T1000 (cell line): ENCODE results near the gene EIF3J.

Experiments
- DNase-seq: peaks from one replicate; lab custom pipeline; 2025; ENCODE audit warnings: mixed read lengths; lab: John Stamatoyannopoulos, UW

Gene EIF3J

DNA sequence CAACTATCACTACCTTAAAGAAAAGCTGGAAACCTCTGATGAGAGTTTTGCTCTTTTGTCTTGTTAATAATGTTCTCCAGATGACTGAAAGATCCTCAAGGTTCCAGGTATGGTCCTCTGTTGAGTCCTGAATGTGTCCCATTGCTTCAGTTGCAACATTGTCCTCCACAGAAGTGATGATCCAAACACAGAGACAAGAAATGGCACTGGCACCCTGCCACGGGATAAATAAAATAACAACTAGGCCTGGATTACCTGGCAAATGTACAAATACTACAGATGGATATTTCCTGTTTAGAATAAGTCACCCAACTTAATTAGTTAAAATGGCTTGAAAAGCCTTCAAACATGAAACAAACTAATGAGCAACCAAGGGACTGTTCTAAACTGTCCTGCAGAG, 58.3 kb downstream of the EIF3J start:
- no peak for DNase-seq

DNA sequence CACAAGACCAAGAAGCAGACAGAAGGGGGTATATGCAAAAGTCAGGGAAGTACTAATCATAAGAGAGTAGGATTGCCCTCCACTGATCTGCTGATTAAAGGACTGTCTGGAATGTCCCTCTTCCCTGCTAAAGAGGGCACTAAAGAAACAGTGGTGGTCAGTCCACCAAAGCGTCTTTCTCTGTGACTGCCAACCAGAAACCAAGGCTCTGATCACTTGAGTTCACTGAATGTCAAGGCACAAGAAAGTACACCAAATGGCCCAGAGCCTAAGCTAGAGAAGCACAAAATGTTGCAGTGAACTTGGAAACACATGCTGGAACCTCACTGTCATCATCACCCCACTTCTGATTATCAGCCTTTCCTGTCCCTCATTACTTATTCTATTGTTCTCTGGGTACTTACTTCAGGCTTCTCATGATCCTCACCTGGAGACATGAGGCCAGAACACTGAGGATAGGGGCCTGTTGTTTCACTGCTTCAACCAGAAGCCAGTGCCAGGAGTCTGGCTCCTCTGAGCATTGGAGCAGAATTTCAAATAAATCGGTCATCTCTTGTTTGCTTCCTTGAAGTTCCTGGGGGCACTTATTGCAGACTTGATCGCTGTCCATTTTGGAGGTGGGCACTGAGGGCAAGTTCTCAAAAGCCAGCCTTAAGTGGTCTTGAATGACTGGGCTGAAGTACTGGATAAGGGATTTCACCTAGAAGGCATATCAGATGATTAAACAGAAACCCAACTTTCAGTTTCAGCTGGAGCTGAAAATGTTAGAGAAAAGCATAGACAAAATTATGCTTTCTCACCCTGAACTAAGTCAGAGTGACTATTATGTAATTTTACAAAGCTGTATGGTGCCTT, 58.9 kb downstream of the EIF3J start:
- DNase-seq, result no peak

DNA sequence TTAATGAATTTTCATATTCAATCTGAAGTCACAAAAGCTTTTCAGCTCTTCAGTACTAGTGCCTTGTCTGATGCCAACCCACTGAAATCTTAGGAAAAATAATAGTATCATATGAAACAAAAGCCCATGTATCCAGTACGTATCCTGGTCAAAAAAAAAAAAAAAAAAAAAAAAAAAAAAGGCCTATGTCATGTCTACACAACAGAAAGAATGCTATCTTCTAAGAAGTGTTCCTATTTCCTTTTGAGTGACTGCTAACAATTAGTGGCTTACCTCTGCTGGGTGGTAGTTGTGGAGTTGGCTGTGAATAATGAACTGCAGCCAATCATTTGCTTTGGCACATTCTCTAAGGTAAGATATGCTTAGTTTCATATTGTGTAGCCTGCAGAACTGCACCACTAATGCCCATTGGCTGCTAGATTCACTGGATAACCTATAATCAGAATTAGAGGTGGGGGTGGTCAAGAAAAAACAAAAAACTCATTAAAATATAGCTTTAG, 59.6 kb downstream of the EIF3J start:
- DNase-seq, result no peak

DNA sequence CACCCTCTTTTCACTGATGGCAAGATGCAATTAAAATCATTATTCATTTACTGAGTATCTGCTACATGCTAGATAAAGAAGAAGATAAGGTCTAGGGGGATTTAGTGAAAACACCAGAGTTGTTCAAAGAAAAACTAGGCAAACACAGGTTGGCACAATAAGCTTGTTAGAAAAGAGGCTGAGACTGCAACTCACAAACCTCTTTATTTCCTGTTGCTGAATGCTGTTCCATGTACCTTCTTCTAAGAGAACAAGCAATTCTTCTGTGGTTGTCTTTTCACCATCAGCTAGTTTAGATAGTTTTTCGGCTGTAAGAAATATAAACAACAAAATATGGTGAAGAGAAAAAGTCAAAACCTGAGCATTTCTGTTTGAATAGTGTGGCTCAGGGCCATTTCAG, 61.1 kb downstream of the EIF3J start:
- DNase-seq, result no peak

DNA sequence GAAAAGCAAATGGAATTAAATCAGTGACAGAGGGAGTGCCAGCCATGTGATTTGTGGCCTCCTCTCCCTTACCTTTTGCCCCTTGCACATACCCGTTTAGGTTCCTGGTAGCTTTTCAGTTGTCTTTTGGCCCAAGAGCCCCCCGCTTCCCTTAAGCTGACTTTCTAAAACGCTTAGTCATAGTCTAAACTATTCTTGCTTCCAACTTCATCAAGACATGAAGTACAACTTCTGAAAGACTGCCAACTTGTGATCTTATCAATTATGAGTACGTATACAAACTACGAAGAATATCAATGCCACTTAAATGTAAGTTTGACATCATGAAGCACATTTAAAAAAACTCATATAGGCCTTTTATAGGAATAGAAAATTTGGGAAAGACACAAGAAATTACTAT, 61.9 kb downstream of the EIF3J start:
- DNase-seq, result no peak

DNA sequence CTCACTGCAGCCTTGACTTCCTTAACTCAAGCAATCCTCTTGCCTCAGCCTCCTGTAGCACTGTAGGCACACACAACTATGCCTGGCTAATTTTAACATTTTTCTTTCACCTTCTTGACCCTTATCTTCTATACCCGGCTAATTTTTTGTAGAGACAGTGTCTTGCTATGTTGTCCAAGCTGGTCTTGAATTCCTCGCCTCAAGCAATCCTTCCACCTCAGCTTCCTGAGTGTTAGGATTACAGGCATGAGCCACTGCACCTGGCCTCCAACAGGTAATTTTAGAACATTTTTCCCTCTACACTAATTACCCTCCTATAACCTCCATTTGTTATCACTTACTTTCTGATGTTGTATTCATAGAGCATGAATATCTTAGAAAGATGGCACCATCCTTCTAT, 66.2 kb downstream of the EIF3J start:
- DNase-seq, result no peak

DNA sequence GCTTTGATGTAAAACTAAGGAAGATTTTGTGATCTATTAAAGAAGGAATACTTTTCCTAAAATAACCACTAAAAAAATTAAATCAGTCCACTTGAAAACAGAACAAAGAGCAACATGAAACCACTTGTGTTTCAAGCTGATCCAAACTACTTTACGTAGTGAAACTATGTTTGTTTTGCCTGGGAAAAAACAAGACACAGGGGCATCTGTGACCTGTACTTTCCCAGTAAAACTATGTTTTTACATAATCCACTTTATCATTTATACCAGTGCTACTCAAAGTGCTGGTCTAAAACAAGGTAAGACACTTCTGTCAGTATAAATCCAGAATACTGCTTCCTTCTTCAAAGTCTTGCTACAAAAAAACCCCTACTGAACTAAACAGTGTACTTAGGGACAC, 69.8 kb downstream of the EIF3J start:
- DNase-seq, result no peak
